ENCODE measurements around the gene BOC. TPM values are rescaled to one million over a fixed set of nuclear protein-coding genes. Genes with fewer than 3 reads are reported as not detected.

The BOC gene
- total RNA-seq, 4 donors from 2014 or later, result 75.6 to 159 (median 105) TPM

- no peak for DNase-seq (ENCODE audit: low spot score in 2 of 2)
- Histone ChIP-seq H3K9me3 (no peaks in the 10 kb centered on the region), H3K36me3 (peaks cover 28% of the 10 kb centered on the region), H3K27ac (peak overlapping the region; percentile 16), H3K4me3 (no peak overlapping the region), H3K4me1 (peaks cover 52% of the 10 kb centered on the region), H3K27me3 (no peaks in the 10 kb centered on the region)
- TF ChIP-seq POLR2A (IDR thresholded peaks at IDR 0.05) (no peak), CTCF (IDR thresholded peaks at IDR 0.05) (no peak), POLR2AphosphoS5 (IDR thresholded peaks at IDR 0.05) (no peak), EP300 (IDR thresholded peaks at IDR 0.05) (no peak)
- WGBS, result 76% methylated on average over 4 of the region's 4 CpGs
Measured at GRCh38 chr3:113251817-113252216, 40.5 kb downstream of the BOC start.

- WGBS, result 70% methylated on average over 3 of the region's 4 CpGs
- DNase-seq (ENCODE audit: low spot score in 2 of 2), result no peak
- H3K27me3 ChIP-seq, result no peaks in the 10 kb centered on the region
- no peak overlapping the region for H3K4me3 ChIP-seq
- peaks cover 31% of the 10 kb centered on the region for H3K36me3 ChIP-seq
- no peak for TF ChIP-seq EP300 (IDR thresholded peaks at IDR 0.05)
- TF ChIP-seq POLR2A (IDR thresholded peaks at IDR 0.05), result no peak
- TF ChIP-seq POLR2AphosphoS5 (IDR thresholded peaks at IDR 0.05), result no peak
- TF ChIP-seq CTCF (IDR thresholded peaks at IDR 0.05), result no peak
- H3K27ac ChIP-seq, result peak overlapping the region; percentile 16
- H3K9me3 ChIP-seq, result no peaks in the 10 kb centered on the region
- H3K4me1 ChIP-seq, result peaks cover 44% of the 10 kb centered on the region
Measured at GRCh38 chr3:113252553-113252952, 41.2 kb downstream of the BOC start.

- DNase-seq (ENCODE audit: low spot score in 2 of 2), result no peak
- 64% methylated on average over 3 of the region's 3 CpGs for WGBS
- H3K36me3 ChIP-seq, result peaks cover 31% of the 10 kb centered on the region
- H3K27me3 ChIP-seq, result no peaks in the 10 kb centered on the region
- no peaks in the 10 kb centered on the region for H3K9me3 ChIP-seq
- no peak overlapping the region for H3K4me3 ChIP-seq
- peaks cover 36% of the 10 kb centered on the region for H3K4me1 ChIP-seq
- H3K27ac ChIP-seq, result peak overlapping the region; percentile 73
- no peak for TF ChIP-seq CTCF (IDR thresholded peaks at IDR 0.05)
Measured at GRCh38 chr3:113253702-113254101, 42.3 kb downstream of the BOC start.

GRCh38 chr3:113254171-113254947, 43.0 kb downstream of the BOC start:
- WGBS, result 32% methylated on average over 14 of the region's 14 CpGs
- peaks cover 34% of the 10 kb centered on the region for H3K4me1 ChIP-seq
- H3K27me3 ChIP-seq, result no peaks in the 10 kb centered on the region
- H3K36me3 ChIP-seq, result peaks cover 31% of the 10 kb centered on the region
- no peaks in the 10 kb centered on the region for H3K9me3 ChIP-seq
- no peak for DNase-seq (ENCODE audit: low spot score in 2 of 2)
- TF ChIP-seq POLR2AphosphoS5 (IDR thresholded peaks at IDR 0.05) (no peak), CTCF (IDR thresholded peaks at IDR 0.05) (no peak), POLR2A (IDR thresholded peaks at IDR 0.05) (no peak), EP300 (IDR thresholded peaks at IDR 0.05) (no peak)
- no peak overlapping the region for H3K4me3 ChIP-seq
- peak overlapping the region; percentile 73 for H3K27ac ChIP-seq

GRCh38 chr3:113255100-113255853, 43.9 kb downstream of the BOC start:
- no peak for DNase-seq (ENCODE audit: low spot score in 2 of 2)
- H3K4me3 ChIP-seq, result no peak overlapping the region
- peaks cover 25% of the 10 kb centered on the region for H3K36me3 ChIP-seq
- no peaks in the 10 kb centered on the region for H3K27me3 ChIP-seq
- TF ChIP-seq CTCF (IDR thresholded peaks at IDR 0.05) (no peak), POLR2AphosphoS5 (IDR thresholded peaks at IDR 0.05) (no peak), EP300 (IDR thresholded peaks at IDR 0.05) (no peak), POLR2A (IDR thresholded peaks at IDR 0.05) (no peak)
- peak overlapping the region; percentile 73 for H3K27ac ChIP-seq
- WGBS, result 82% methylated on average over 7 of the region's 7 CpGs
- peaks cover 38% of the 10 kb centered on the region for H3K4me1 ChIP-seq
- H3K9me3 ChIP-seq, result no peaks in the 10 kb centered on the region
